Measurements from ENCODE around the gene PPP1R14C.
"Not testable (repeated sequence)": the region's sequence is repeated elsewhere in the genome, so short reads cannot be mapped to it uniquely, and the experiment has no call there.

PPP1R14C gene

GRCh38 chr6:150169181-150169580 is 26.3 kb downstream of the PPP1R14C start:
- DNase-seq (ENCODE audit: low read depth), result no peak

- peak; percentile 4 for DNase-seq (ENCODE audit: low read depth)
Measured at GRCh38 chr6:150169609-150170008, 26.8 kb downstream of the PPP1R14C start.

GRCh38 chr6:150172929-150173328 is 30.1 kb downstream of the PPP1R14C start:
- no peak for DNase-seq (ENCODE audit: low read depth)

- DNase-seq (ENCODE audit: low read depth), result no peak
Measured at GRCh38 chr6:150175586-150176151, 32.8 kb downstream of the PPP1R14C start.

GRCh38 chr6:150176152-150176551 is 33.3 kb downstream of the PPP1R14C start:
- DNase-seq (ENCODE audit: low read depth), result no peak

GRCh38 chr6:150176659-150177058 is 33.8 kb downstream of the PPP1R14C start:
- no peak for DNase-seq (ENCODE audit: low read depth)

- no peak for DNase-seq (ENCODE audit: low read depth)
Measured at GRCh38 chr6:150177259-150177951, 34.6 kb downstream of the PPP1R14C start.

GRCh38 chr6:150177952-150178520 is 35.2 kb downstream of the PPP1R14C start:
- DNase-seq (ENCODE audit: low read depth), result no peak

GRCh38 chr6:150179030-150179429 is 36.2 kb downstream of the PPP1R14C start:
- no peak for DNase-seq (ENCODE audit: low read depth)

GRCh38 chr6:150179907-150180424 is 37.1 kb downstream of the PPP1R14C start:
- not testable (repeated sequence) for DNase-seq (ENCODE audit: low read depth)

GRCh38 chr6:150180517-150180916 is 37.7 kb downstream of the PPP1R14C start:
- DNase-seq (ENCODE audit: low read depth), result no peak

- DNase-seq (ENCODE audit: low read depth), result no peak
Measured at GRCh38 chr6:150182460-150183078, 39.7 kb downstream of the PPP1R14C start.

- no peak for DNase-seq (ENCODE audit: low read depth)
Measured at GRCh38 chr6:150183105-150183504, 40.3 kb downstream of the PPP1R14C start.

GRCh38 chr6:150183966-150184365 is 41.1 kb downstream of the PPP1R14C start:
- DNase-seq (ENCODE audit: low read depth), result no peak

GRCh38 chr6:150184850-150185731 is 42.2 kb downstream of the PPP1R14C start:
- DNase-seq (ENCODE audit: low read depth), result no peak

- DNase-seq (ENCODE audit: low read depth), result no peak
Measured at GRCh38 chr6:150185732-150186117, 42.9 kb downstream of the PPP1R14C start.

- DNase-seq (ENCODE audit: low read depth), result no peak
Measured at GRCh38 chr6:150186129-150186898, 43.5 kb downstream of the PPP1R14C start.

- DNase-seq (ENCODE audit: low read depth), result not testable (repeated sequence)
Measured at GRCh38 chr6:150187433-150187832, 44.6 kb downstream of the PPP1R14C start.

- DNase-seq (ENCODE audit: low read depth), result no peak
Measured at GRCh38 chr6:150189122-150189521, 46.3 kb downstream of the PPP1R14C start.

- DNase-seq (ENCODE audit: low read depth), result no peak
Measured at GRCh38 chr6:150191809-150192208, 49.0 kb downstream of the PPP1R14C start.

- no peak for DNase-seq (ENCODE audit: low read depth)
Measured at GRCh38 chr6:150194195-150194594, 51.4 kb downstream of the PPP1R14C start.
